OCI-LY3 (cell line): ENCODE measurements around the gene SPATA16.
A peak's percentile ranks its signal among the peaks of the same experiment; 100 is the strongest.

ENCODE experiments used
- H2AFZ ChIP-seq: fragments of 200-600, 300-600 bp; shearing (Covaris generic); 2 replicates; pipeline ENCODE4 v1.6.0; 2014; ENCODE audit warnings: antibody characterized with exemption, low read depth, low read length
- H3K27ac ChIP-seq: fragments of 200-600, 300-600 bp; sonication (generic); 2 replicates; pipeline ENCODE4 v1.5.1; 2014; ENCODE audit warnings: mild to moderate bottlenecking, low read length, moderate library complexity, mixed read lengths
- H3K27me3 ChIP-seq: fragments of 200-600, 300-600 bp; sonication (generic); 2 replicates; pipeline ENCODE4 v1.6.1; 2014; ENCODE audit warnings: low read depth, low read length, mixed read lengths
- H3K36me3 ChIP-seq: fragments of 200-600, 300-600 bp; sonication (generic); replicated peaks from 2 replicates; pipeline ENCODE3; 2014; ENCODE audit warnings: low read depth, low read length, mixed read lengths
- H3K4me1 ChIP-seq: fragments of 300-600, 200-600 bp; sonication (generic); 2 replicates; pipeline ENCODE4 v1.6.1; 2014; ENCODE audit warnings: low read length, mixed read lengths
- H3K4me2 ChIP-seq: fragments of 200-600, 300-600 bp; sonication (generic); 2 replicates; pipeline ENCODE4 v1.6.1; 2014; ENCODE audit warnings: low read length, mixed read lengths
- H3K4me3 ChIP-seq: fragments of 300-600, 200-600 bp; sonication (generic); 2 replicates; pipeline ENCODE4 v1.5.1; 2014; ENCODE audit warnings: antibody characterized with exemption, mild to moderate bottlenecking, low read length, moderate library complexity
- H3K79me2 ChIP-seq: fragments of 300-600, 200-600 bp; shearing (Covaris generic); 2 replicates; pipeline ENCODE4 v1.6.1; 2014; ENCODE audit warnings: mild to moderate bottlenecking, low read length, mixed read lengths
- H3K9ac ChIP-seq: fragments of 300-600, 200-600 bp; shearing (Covaris generic); 2 replicates; pipeline ENCODE4 v1.6.0; 2014; ENCODE audit warnings: mild to moderate bottlenecking, low read length, moderate library complexity
- H3K9me3 ChIP-seq: fragments of 200-600, 300-600 bp; shearing (Covaris generic); 2 replicates; pipeline ENCODE4 v1.6.1; 2014; ENCODE audit warnings: low read length, mixed read lengths; ENCODE audit not compliant: insufficient read depth
- H4K20me1 ChIP-seq: fragments of 200-600, 300-600 bp; sonication (generic); 2 replicates; pipeline ENCODE4 v1.6.1; 2016; ENCODE audit warnings: low read length, mixed read lengths; ENCODE audit not compliant: insufficient read depth
- CTCF ChIP-seq: fragments of 200-600, 300-600 bp; sonication (generic); IDR thresholded peaks from 2 replicates; pipeline ENCODE4 v1.5.1; 2014; ENCODE audit warnings: antibody characterized with exemption, low read length, low read depth
- EZH2phosphoT487 ChIP-seq: fragments of 200-600 bp; shearing (Covaris generic); IDR thresholded peaks from 2 replicates; pipeline ENCODE4 v1.6.1; 2018; ENCODE audit warnings: antibody characterized with exemption, mixed run types, low read depth

SPATA16 gene

GRCh38 chr3:172993412-172993811 lies 147.6 kb downstream of the SPATA16 start:
- no peaks in the 10 kb centered on the region for H3K27me3 ChIP-seq
- H3K4me3 ChIP-seq = no peak overlapping the region
- no peak overlapping the region for H3K9ac ChIP-seq
- no peaks in the 10 kb centered on the region for H3K36me3 ChIP-seq
- no peaks in the 10 kb centered on the region for H3K4me1 ChIP-seq
- H3K9me3 ChIP-seq = no peaks in the 10 kb centered on the region
- H2AFZ ChIP-seq = no peak overlapping the region
- TF ChIP-seq CTCF (no peak), EZH2phosphoT487 (no peak)
- H3K79me2 ChIP-seq = no peaks in the 10 kb centered on the region
- H4K20me1 ChIP-seq = no peaks in the 10 kb centered on the region
- H3K27ac ChIP-seq = no peak overlapping the region
- H3K4me2 ChIP-seq = no peak overlapping the region

GRCh38 chr3:172991424-172991996 lies 149.5 kb downstream of the SPATA16 start:
- Histone ChIP-seq H3K9ac (no peak overlapping the region), H3K4me1 (no peaks in the 10 kb centered on the region), H3K4me3 (no peak overlapping the region), H3K36me3 (no peaks in the 10 kb centered on the region), H4K20me1 (no peaks in the 10 kb centered on the region), H3K27me3 (no peaks in the 10 kb centered on the region), H2AFZ (no peak overlapping the region), H3K9me3 (no peaks in the 10 kb centered on the region), H3K27ac (no peak overlapping the region), H3K79me2 (no peaks in the 10 kb centered on the region), H3K4me2 (no peak overlapping the region)
- no peak for TF ChIP-seq CTCF
- TF ChIP-seq EZH2phosphoT487 = no peak

GRCh38 chr3:172989373-172989772 lies 151.7 kb downstream of the SPATA16 start:
- Histone ChIP-seq H3K27me3 (no peaks in the 10 kb centered on the region), H3K4me1 (no peaks in the 10 kb centered on the region), H3K9me3 (no peaks in the 10 kb centered on the region), H3K36me3 (no peaks in the 10 kb centered on the region), H3K4me2 (no peak overlapping the region), H4K20me1 (no peaks in the 10 kb centered on the region), H3K79me2 (no peaks in the 10 kb centered on the region), H3K27ac (no peak overlapping the region), H3K9ac (no peak overlapping the region), H2AFZ (no peak overlapping the region), H3K4me3 (no peak overlapping the region)
- no peak for TF ChIP-seq EZH2phosphoT487
- no peak for TF ChIP-seq CTCF

GRCh38 chr3:172987273-172987672 lies 153.8 kb downstream of the SPATA16 start:
- H3K4me2 ChIP-seq = no peak overlapping the region
- H3K36me3 ChIP-seq = no peaks in the 10 kb centered on the region
- no peaks in the 10 kb centered on the region for H3K9me3 ChIP-seq
- H3K79me2 ChIP-seq = no peaks in the 10 kb centered on the region
- H2AFZ ChIP-seq = no peak overlapping the region
- H3K9ac ChIP-seq = no peak overlapping the region
- TF ChIP-seq EZH2phosphoT487 = no peak
- TF ChIP-seq CTCF = peak; percentile 57
- no peaks in the 10 kb centered on the region for H3K27me3 ChIP-seq
- no peak overlapping the region for H3K4me3 ChIP-seq
- H3K27ac ChIP-seq = no peak overlapping the region
- H3K4me1 ChIP-seq = no peaks in the 10 kb centered on the region
- H4K20me1 ChIP-seq = no peaks in the 10 kb centered on the region
